Neural progenitor cell (in vitro differentiated cells): ENCODE data around the gene ASB3.

ENCODE experiments used
- EZH2phosphoT487 ChIP-seq: fragments of 200-600 bp; sonication (generic); IDR thresholded peaks from 2 replicates; pipeline ENCODE4 v1.6.1; 2017; ENCODE audit warnings: antibody characterized with exemption
- TF ChIP-seq, protein P1 (sequence below): fragments of 200-600 bp; sonication (generic); IDR thresholded peaks from 2 replicates; pipeline ENCODE4 v1.5.1; 2017; ENCODE audit warnings: antibody characterized with exemption, mild to moderate bottlenecking

DNA sequence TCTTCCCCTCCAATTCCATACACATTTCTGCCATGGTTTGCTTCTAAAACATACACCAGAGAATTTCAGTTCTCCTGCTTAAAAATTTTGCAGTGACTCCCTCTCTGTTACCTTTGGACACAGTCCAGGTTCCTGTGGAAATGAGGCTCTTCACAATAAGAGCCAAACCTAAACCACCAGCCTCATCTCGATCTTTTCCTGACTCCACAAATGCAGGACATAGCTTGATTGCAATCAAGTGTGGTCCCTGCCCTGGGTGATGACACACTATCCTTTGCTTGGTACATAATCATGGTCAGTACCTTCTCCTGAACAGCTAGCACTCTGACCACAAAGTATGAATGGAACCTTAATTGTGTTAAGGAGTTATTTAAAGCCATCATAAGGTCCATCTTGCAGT lies 154.0 kb downstream of the ASB3 start:
- TF ChIP-seq, protein P1, sequence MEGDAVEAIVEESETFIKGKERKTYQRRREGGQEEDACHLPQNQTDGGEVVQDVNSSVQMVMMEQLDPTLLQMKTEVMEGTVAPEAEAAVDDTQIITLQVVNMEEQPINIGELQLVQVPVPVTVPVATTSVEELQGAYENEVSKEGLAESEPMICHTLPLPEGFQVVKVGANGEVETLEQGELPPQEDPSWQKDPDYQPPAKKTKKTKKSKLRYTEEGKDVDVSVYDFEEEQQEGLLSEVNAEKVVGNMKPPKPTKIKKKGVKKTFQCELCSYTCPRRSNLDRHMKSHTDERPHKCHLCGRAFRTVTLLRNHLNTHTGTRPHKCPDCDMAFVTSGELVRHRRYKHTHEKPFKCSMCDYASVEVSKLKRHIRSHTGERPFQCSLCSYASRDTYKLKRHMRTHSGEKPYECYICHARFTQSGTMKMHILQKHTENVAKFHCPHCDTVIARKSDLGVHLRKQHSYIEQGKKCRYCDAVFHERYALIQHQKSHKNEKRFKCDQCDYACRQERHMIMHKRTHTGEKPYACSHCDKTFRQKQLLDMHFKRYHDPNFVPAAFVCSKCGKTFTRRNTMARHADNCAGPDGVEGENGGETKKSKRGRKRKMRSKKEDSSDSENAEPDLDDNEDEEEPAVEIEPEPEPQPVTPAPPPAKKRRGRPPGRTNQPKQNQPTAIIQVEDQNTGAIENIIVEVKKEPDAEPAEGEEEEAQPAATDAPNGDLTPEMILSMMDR: no peak
- TF ChIP-seq EZH2phosphoT487: no peak
